ENCODE measurements around the gene BBS5. TPM values are rescaled to one million over a fixed set of nuclear protein-coding genes. Genes with fewer than 3 reads are reported as not detected.

The BBS5 gene
- total RNA-seq, 1 donor from 2014 or later, result 1.5 TPM

- H3K36me3 ChIP-seq, result peaks cover 12 to 21% of the 10 kb centered on the region in 2 donors
- TF ChIP-seq CTCF (IDR thresholded peaks at IDR 0.05), result no peak
- intact Hi-C loops (cut with DNase I), result no loop called here
- H3K4me1 ChIP-seq, result no peaks in the 10 kb centered on the region
- no peaks in the 10 kb centered on the region for H3K27me3 ChIP-seq
- DNase-seq (ENCODE audit: low spot score in 2 of 2), result no peak
- H3K4me3 ChIP-seq, result no peak overlapping the region
- no peak overlapping the region for H3K27ac ChIP-seq
- H3K9me3 ChIP-seq, result no peaks in the 10 kb centered on the region
Measured at GRCh38 chr2:169490834-169491233, 11.5 kb downstream of the BBS5 start.

GRCh38 chr2:169491378-169491777 lies 12.1 kb downstream of the BBS5 start:
- Histone ChIP-seq H3K4me1 (no peaks in the 10 kb centered on the region), H3K9me3 (no peaks in the 10 kb centered on the region), H3K27me3 (no peaks in the 10 kb centered on the region), H3K27ac (no peak overlapping the region), H3K4me3 (no peak overlapping the region), H3K36me3 (peaks cover 12 to 16% of the 10 kb centered on the region in 2 donors)
- DNase-seq (ENCODE audit: low spot score in 2 of 2), result no peak
- TF ChIP-seq CTCF (IDR thresholded peaks at IDR 0.05), result no peak
- intact Hi-C loops (cut with DNase I), result no loop called here

- H3K36me3 ChIP-seq, result peaks cover 11 to 13% of the 10 kb centered on the region in 2 donors
- H3K4me3 ChIP-seq, result no peak overlapping the region
- H3K9me3 ChIP-seq, result no peaks in the 10 kb centered on the region
- no peak for TF ChIP-seq CTCF (IDR thresholded peaks at IDR 0.05)
- no peak overlapping the region for H3K27ac ChIP-seq
- DNase-seq (ENCODE audit: low spot score in 2 of 2), result no peak
- intact Hi-C loops (cut with DNase I), result no loop called here
- no peaks in the 10 kb centered on the region for H3K27me3 ChIP-seq
- no peaks in the 10 kb centered on the region for H3K4me1 ChIP-seq
Measured at GRCh38 chr2:169493360-169493759, 14.1 kb downstream of the BBS5 start.

GRCh38 chr2:169495310-169495928 lies 16.1 kb downstream of the BBS5 start:
- H3K36me3 ChIP-seq, result peaks cover 18 to 23% of the 10 kb centered on the region in 2 donors
- no peak for DNase-seq (ENCODE audit: low spot score in 2 of 2)
- H3K4me1 ChIP-seq, result no peaks in the 10 kb centered on the region
- intact Hi-C loops (cut with DNase I), result no loop called here
- H3K4me3 ChIP-seq, result no peak overlapping the region
- TF ChIP-seq CTCF (IDR thresholded peaks at IDR 0.05), result no peak
- H3K27me3 ChIP-seq, result no peaks in the 10 kb centered on the region
- H3K27ac ChIP-seq, result no peak overlapping the region
- H3K9me3 ChIP-seq, result no peaks in the 10 kb centered on the region

- no peak overlapping the region for H3K4me3 ChIP-seq
- peaks cover 31 to 37% of the 10 kb centered on the region in 2 donors for H3K36me3 ChIP-seq
- H3K4me1 ChIP-seq, result no peaks in the 10 kb centered on the region
- no peaks in the 10 kb centered on the region for H3K9me3 ChIP-seq
- TF ChIP-seq CTCF (IDR thresholded peaks at IDR 0.05), result no peak
- no peak overlapping the region for H3K27ac ChIP-seq
- intact Hi-C loops (cut with DNase I), result no loop called here
- H3K27me3 ChIP-seq, result no peaks in the 10 kb centered on the region
- no peak for DNase-seq (ENCODE audit: low spot score in 2 of 2)
Measured at GRCh38 chr2:169504651-169505050, 25.4 kb downstream of the BBS5 start.

- intact Hi-C loops (cut with DNase I), result no loop called here
- Histone ChIP-seq H3K4me1 (peaks cover 0 to 2% of the 10 kb centered on the region in 2 donors), H3K9me3 (no peaks in the 10 kb centered on the region), H3K36me3 (peaks cover 10 to 14% of the 10 kb centered on the region in 2 donors), H3K27ac (no peak overlapping the region), H3K27me3 (no peaks in the 10 kb centered on the region), H3K4me3 (no peak overlapping the region)
- TF ChIP-seq CTCF (IDR thresholded peaks at IDR 0.05), result no peak
- DNase-seq (ENCODE audit: low spot score in 2 of 2), result no peak
Measured at GRCh38 chr2:169507698-169508097, 28.4 kb downstream of the BBS5 start.
